Stimulated activated CD8-positive, alpha-beta memory T cell treated with anti-CD3 and anti-CD28 coated beads, Interleukin-4, amount 100 ng/mL, for 24 hours (primary cell): ENCODE measurements around the gene OR10G7.
"Not testable (repeated sequence)": the region's sequence is repeated elsewhere in the genome, so short reads cannot be mapped to it uniquely, and the experiment has no call there.

ENCODE experiments used
- DNase-seq: peaks from one replicate; pipeline ENCODE4 v3.0.0-alpha.2; 2020; ENCODE audit warnings: low read depth

The OR10G7 gene

GRCh38 chr11:124039557-124039956, 1.6 kb downstream of the OR10G7 start:
- no peak for DNase-seq

- DNase-seq = no peak
These were observed 4.5 kb downstream of the OR10G7 start for GRCh38 chr11:124036666-124037065.

GRCh38 chr11:124026498-124026897, 14.6 kb downstream of the OR10G7 start, which contains the start of gene OR10G8:
Gene OR10G8 (plus strand): TSS chr11:124026798. CDS start chr11:124029623, 2,825 bp downstream.
- no peak for DNase-seq

DNA sequence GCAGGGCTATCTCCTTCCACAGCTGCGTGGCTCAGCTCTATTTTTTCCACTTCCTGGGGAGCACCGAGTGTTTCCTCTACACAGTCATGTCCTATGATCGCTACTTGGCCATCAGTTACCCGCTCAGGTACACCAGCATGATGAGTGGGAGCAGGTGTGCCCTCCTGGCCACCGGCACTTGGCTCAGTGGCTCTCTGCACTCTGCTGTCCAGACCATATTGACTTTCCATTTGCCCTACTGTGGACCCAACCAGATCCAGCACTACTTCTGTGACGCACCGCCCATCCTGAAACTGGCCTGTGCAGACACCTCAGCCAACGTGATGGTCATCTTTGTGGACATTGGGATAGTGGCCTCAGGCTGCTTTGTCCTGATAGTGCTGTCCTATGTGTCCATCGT, 25.3 kb downstream of the OR10G7 start:
- DNase-seq = not testable (repeated sequence)

DNA sequence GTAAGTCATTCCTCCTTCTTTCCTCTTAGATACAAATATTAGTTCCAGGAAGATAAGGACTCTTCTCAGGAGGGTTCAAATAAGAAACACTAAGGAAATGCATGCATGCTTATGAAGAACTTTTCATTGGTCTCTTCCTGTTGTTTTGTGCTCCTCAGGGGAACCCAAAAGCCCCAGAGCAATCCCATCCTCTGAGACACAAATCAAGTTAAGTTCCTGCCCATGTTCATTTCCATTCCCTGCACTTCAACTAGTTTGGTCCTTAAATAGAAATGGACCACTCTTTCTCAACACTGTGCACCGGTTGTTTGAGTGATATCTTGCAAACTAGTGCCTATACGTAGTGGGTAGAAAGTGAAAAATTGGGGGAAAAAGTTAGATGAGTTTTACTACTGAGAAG, 28.4 kb downstream of the OR10G7 start, which contains the start of gene OR10G4:
Gene OR10G4, plus strand, starts transcription at position 301 of the 400 bp plus-strand sequence. CDS start 2,578 bp downstream, outside the sequence.
- DNase-seq = no peak

GRCh38 chr11:123995119-123995518, 46.0 kb downstream of the OR10G7 start, which contains the start of gene OR10G6:
Gene OR10G6 (minus strand): TSS chr11:123995161. CDS start chr11:123995161, 0 bp downstream.
- DNase-seq = no peak
